DND-41 (cell line): Measurements from ENCODE around the gene CTIF.

Experiments
- ATAC-seq: fragments of 200-7000 bp; cut with Tn5 transposase; 3 replicates; pipeline ENCODE4 v1.9.1; 2021; ENCODE audit warnings: low read depth; ENCODE audit not compliant: insufficient read depth
- DNase-seq: peaks from one replicate; pipeline ENCODE4 v3.0.0-alpha.2; 2020
- H2AFZ ChIP-seq: 2 replicates; pipeline ENCODE4 v1.6.0; 2012; ENCODE audit warnings: low read depth, low read length
- H3K27ac ChIP-seq: 2 replicates; pipeline ENCODE4 v1.5.1; 2012; ENCODE audit warnings: low read length, inconsistent platforms
- H3K27me3 ChIP-seq: fragments of 200-600 bp; sonication (generic); 2 replicates; pipeline ENCODE4 v1.6.0; 2012; ENCODE audit warnings: low read length, mild to moderate bottlenecking, inconsistent platforms; ENCODE audit not compliant: insufficient read depth, poor library complexity
- H3K36me3 ChIP-seq: 2 replicates; pipeline ENCODE4 v1.5.1; 2012; ENCODE audit warnings: low read length, inconsistent platforms; ENCODE audit not compliant: insufficient read depth
- H3K4me1 ChIP-seq: 2 replicates; pipeline ENCODE4 v1.5.1; 2012; ENCODE audit warnings: mild to moderate bottlenecking, low read length; ENCODE audit not compliant: insufficient read depth
- H3K4me2 ChIP-seq: 2 replicates; pipeline ENCODE4 v1.6.0; 2012; ENCODE audit warnings: mild to moderate bottlenecking, moderate library complexity, low read length, inconsistent platforms; ENCODE audit not compliant: insufficient read depth
- H3K4me3 ChIP-seq, 2 experiments: fragments of 200-600 bp in 1 of 2; shearing (Covaris generic) in 1 of 2; 2 replicates each; pipeline ENCODE4 v1.5.1; 2012 to 2016; ENCODE audit warnings: inconsistent platforms in 2 of 2, low read length in 2 of 2, mild to moderate bottlenecking in 2 of 2, low read depth in 1 of 2, moderate library complexity in 1 of 2
- H3K79me2 ChIP-seq: 2 replicates; pipeline ENCODE4 v1.6.0; 2012; ENCODE audit warnings: low read length, inconsistent platforms; ENCODE audit not compliant: insufficient read depth
- H3K9ac ChIP-seq: 2 replicates; pipeline ENCODE4 v1.6.0; 2012; ENCODE audit warnings: low read depth, mild to moderate bottlenecking, inconsistent platforms, low read length, moderate library complexity
- H3K9me3 ChIP-seq: 2 replicates; pipeline ENCODE4 v1.5.1; 2012; ENCODE audit warnings: low read length, moderate library complexity, mild to moderate bottlenecking, inconsistent platforms; ENCODE audit not compliant: insufficient read depth, severe bottlenecking
- H4K20me1 ChIP-seq: 2 replicates; pipeline ENCODE4 v1.6.0; 2012; ENCODE audit warnings: low read length; ENCODE audit not compliant: insufficient read depth
- EZH2 ChIP-seq: IDR thresholded peaks from 3 replicates; pipeline ENCODE4 v1.6.1; 2012; ENCODE audit warnings: borderline replicate concordance, low read depth, mild to moderate bottlenecking, moderate library complexity, low read length, inconsistent platforms; ENCODE audit not compliant: severe bottlenecking
- TF ChIP-seq, protein P1 (sequence below): IDR thresholded peaks from 2 replicates; pipeline ENCODE4 v1.5.1; 2012; ENCODE audit warnings: borderline replicate concordance, low read length, moderate library complexity, mild to moderate bottlenecking; ENCODE audit not compliant: poor library complexity, severe bottlenecking; ENCODE audit errors: extremely low read depth

The CTIF gene

DNA sequence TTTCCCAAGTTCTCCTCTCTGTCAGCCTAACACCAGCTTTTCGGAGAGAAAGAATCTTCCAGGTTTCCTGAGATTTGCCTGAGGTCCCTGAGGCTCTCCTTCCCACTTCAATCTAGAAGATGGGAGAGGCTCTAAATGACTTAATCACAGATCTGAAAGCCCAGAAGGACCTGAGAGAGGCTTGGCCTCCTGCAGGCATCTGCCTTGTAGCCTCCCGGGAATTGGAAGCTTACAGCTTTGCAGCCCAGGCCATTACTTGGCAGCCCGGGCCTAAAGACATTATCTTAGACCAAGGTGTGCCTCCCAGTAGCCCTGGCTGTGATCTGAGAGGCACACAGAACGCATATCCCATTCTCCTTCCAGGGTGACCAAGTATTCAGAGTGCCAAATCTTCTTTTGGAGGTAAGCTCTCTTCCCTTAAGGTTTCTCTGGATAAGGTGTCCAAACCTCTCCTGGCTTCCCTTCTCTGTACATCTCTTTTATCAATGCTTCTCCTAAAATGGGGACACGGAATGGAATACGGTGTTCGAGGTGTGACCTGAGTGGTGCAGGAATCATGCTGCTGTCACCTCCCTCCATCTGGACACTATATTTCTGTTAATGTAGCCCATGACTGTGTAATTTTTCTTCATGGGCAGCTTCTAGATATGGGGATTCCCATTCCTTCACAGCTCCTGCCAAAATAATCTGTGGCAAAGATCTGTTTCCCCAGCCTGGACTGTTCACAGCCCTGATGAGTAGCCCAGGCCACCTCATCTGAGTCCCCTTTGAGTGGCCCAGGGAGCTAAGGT is 16.0 kb downstream of the CTIF start:
- Histone ChIP-seq H2AFZ (no peak overlapping the region), H3K4me2 (no peak overlapping the region), H3K79me2 (no peaks in the 10 kb centered on the region), H3K4me1 (no peaks in the 10 kb centered on the region), H3K27me3 (no peaks in the 10 kb centered on the region), H3K9me3 (no peaks in the 10 kb centered on the region), H4K20me1 (no peaks in the 10 kb centered on the region), H3K27ac (no peak overlapping the region), H3K36me3 (no peaks in the 10 kb centered on the region), H3K4me3 (no peak overlapping the region), H3K9ac (no peak overlapping the region)
- DNase-seq, result no peak
- no peak for TF ChIP-seq EZH2
- TF ChIP-seq, protein P1, sequence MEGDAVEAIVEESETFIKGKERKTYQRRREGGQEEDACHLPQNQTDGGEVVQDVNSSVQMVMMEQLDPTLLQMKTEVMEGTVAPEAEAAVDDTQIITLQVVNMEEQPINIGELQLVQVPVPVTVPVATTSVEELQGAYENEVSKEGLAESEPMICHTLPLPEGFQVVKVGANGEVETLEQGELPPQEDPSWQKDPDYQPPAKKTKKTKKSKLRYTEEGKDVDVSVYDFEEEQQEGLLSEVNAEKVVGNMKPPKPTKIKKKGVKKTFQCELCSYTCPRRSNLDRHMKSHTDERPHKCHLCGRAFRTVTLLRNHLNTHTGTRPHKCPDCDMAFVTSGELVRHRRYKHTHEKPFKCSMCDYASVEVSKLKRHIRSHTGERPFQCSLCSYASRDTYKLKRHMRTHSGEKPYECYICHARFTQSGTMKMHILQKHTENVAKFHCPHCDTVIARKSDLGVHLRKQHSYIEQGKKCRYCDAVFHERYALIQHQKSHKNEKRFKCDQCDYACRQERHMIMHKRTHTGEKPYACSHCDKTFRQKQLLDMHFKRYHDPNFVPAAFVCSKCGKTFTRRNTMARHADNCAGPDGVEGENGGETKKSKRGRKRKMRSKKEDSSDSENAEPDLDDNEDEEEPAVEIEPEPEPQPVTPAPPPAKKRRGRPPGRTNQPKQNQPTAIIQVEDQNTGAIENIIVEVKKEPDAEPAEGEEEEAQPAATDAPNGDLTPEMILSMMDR, result no peak
- no peak for ATAC-seq

DNA sequence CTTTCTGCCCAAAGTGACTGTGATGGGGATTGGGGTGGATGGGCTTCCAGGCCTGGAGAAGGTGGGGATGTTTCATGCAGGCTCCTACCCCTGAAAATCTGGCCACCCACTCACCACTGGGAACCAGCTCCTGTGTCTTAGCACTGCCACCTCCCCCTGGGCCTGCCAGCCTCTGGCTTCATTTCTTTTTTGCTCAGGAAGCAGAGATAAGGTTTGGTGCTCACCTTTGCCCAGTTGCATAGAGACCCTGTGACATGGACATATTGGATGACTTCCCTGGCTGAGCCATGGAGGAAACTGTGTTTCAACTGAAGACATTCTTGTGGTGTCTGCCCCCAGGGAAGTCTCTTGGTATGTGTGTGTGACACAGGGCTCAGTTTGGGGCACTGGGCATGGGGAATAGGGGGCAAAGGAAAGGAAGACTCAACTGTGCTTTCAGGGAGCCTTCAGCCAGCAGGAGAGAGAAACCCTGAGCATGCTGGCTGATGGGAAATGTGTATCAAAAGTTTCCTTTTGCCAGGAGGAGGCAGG is 16.7 kb downstream of the CTIF start:
- H3K79me2 ChIP-seq, result no peaks in the 10 kb centered on the region
- H2AFZ ChIP-seq, result no peak overlapping the region
- no peak overlapping the region for H3K9ac ChIP-seq
- H3K4me1 ChIP-seq, result no peaks in the 10 kb centered on the region
- H3K27me3 ChIP-seq, result no peaks in the 10 kb centered on the region
- TF ChIP-seq EZH2, result no peak
- TF ChIP-seq, protein P1, result no peak
- no peak for DNase-seq
- ATAC-seq, result no peak
- H3K9me3 ChIP-seq, result no peaks in the 10 kb centered on the region
- H3K27ac ChIP-seq, result no peak overlapping the region
- H3K4me3 ChIP-seq, result no peak overlapping the region
- no peaks in the 10 kb centered on the region for H3K36me3 ChIP-seq
- no peaks in the 10 kb centered on the region for H4K20me1 ChIP-seq
- no peak overlapping the region for H3K4me2 ChIP-seq

DNA sequence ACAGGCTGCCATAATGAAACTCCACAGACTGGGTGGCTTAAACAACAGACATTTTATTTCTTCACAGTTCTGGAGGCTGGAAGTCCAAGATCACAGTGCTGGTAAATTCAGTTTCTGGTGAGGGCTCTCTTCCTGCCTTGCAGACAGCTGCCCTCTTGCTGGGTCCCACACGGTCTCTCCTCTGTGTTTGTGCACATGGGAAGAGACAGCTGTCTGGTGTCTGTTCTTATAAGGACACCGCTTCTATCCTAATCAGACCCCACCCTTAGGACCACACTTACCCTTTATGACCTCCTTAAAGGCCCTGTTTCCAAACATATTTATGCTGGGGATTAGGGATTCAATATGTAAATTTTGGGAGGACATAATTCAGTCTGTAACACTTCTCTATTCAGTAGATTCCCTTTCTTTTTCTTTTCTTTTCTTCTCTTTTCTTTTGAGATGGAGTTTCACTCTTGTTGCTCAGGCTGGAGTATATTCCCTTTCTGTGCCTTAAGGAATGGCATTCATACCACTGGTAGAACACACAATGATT is 18.9 kb downstream of the CTIF start:
- H3K27me3 ChIP-seq, result no peaks in the 10 kb centered on the region
- H3K36me3 ChIP-seq, result no peaks in the 10 kb centered on the region
- H3K4me1 ChIP-seq, result no peaks in the 10 kb centered on the region
- no peak overlapping the region for H3K4me2 ChIP-seq
- no peaks in the 10 kb centered on the region for H3K79me2 ChIP-seq
- no peak overlapping the region for H3K4me3 ChIP-seq
- TF ChIP-seq, protein P1, result no peak
- no peak for TF ChIP-seq EZH2
- H4K20me1 ChIP-seq, result no peaks in the 10 kb centered on the region; the same call in 1 of the 2 replicates
- ATAC-seq, result no peak
- no peaks in the 10 kb centered on the region for H3K9me3 ChIP-seq
- no peak overlapping the region for H3K27ac ChIP-seq
- H3K9ac ChIP-seq, result no peak overlapping the region
- no peak for DNase-seq
- H2AFZ ChIP-seq, result no peak overlapping the region
